ENCODE results near the gene SEMA4D.
"Not testable (repeated sequence)": the region's sequence is repeated elsewhere in the genome, so short reads cannot be mapped to it uniquely, and the experiment has no call there.

Gene SEMA4D

DNA sequence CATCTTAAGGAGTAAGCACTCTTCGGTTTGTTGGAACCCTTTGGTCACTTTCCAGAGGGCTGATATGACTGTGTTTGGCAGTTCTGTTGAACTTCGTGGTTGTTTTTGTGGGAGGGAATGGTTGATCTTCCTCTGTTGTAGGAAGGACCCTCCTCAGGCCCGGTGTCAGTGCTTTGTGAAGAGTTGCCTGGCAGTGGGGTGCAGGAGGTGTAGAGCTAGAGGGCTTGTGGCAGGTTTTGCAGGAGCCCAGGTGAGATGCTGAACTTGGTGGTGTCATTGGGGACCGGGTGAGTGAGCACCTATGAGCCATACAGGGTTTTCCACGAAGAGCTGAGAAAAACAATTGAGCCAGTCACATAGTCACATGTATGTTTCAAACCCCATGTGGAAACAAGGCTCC lies 152.4 kb downstream of the SEMA4D start:
- TF ChIP-seq, protein P1, sequence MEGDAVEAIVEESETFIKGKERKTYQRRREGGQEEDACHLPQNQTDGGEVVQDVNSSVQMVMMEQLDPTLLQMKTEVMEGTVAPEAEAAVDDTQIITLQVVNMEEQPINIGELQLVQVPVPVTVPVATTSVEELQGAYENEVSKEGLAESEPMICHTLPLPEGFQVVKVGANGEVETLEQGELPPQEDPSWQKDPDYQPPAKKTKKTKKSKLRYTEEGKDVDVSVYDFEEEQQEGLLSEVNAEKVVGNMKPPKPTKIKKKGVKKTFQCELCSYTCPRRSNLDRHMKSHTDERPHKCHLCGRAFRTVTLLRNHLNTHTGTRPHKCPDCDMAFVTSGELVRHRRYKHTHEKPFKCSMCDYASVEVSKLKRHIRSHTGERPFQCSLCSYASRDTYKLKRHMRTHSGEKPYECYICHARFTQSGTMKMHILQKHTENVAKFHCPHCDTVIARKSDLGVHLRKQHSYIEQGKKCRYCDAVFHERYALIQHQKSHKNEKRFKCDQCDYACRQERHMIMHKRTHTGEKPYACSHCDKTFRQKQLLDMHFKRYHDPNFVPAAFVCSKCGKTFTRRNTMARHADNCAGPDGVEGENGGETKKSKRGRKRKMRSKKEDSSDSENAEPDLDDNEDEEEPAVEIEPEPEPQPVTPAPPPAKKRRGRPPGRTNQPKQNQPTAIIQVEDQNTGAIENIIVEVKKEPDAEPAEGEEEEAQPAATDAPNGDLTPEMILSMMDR (IDR thresholded peaks at IDR 0.05; ENCODE audit: insufficient read depth, low read length, poor library complexity, severe bottlenecking), result no peak
- peaks cover 29% of the 10 kb centered on the region for H3K36me3 ChIP-seq (ENCODE audit: control insufficient read depth, insufficient read depth, low read length)
- no peak for DNase-seq (ENCODE audit: extremely low read depth, insufficient read length)

DNA sequence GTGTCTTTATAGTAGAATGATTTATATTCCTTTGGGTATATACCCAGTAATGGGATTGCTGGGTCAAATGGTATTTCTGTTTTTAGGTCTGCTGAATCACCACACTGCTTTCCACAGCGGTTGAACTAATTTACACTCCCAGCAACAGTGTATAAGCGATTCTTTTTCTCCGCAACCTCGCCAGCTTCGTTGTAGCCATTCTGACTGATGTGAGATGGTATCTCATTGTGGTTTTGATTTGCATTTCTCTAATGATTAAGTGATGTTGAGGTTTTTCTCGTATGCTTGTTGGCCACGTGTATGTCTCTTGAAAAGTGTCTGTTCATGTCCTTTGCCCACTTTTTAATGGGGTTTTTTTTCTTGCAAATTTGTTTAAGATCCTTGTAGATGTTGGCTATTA lies 154.1 kb downstream of the SEMA4D start:
- H3K36me3 ChIP-seq (ENCODE audit: control insufficient read depth, insufficient read depth, low read length), result peaks cover 23% of the 10 kb centered on the region
- H3K27me3 ChIP-seq (replicated peaks; ENCODE audit: control insufficient read depth, insufficient read depth, low read length); DNase-seq (ENCODE audit: extremely low read depth, insufficient read length); H3K4me3 ChIP-seq (replicated peaks; ENCODE audit: low read depth, low read length): not testable (repeated sequence)

More for the DNA sequence above, 152.4 kb downstream of the SEMA4D start:
- Histone ChIP-seq H3K4me3 (replicated peaks; ENCODE audit: low read depth, low read length) (no peak overlapping the region), H3K27me3 (replicated peaks; ENCODE audit: control insufficient read depth, insufficient read depth, low read length) (no peaks in the 10 kb centered on the region)

DNA sequence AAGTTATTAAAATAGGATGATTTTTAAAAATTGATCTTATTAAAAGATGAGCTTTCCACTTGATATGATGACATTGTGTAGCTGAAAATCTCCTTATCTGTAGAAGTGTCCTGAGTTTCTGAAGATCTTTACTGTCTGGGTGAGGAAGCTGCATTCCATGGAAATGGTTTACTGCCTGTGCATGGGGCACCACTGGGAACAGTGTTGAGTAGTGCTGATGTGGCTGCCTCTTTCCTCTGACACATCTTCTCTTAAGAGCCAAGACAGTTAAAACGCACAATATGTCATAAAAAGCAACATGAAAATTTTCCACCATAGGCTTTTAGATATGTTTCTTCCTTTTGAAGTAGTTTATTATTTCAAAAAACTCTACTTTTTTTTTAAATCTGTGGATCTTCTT lies 155.0 kb downstream of the SEMA4D start:
- TF ChIP-seq, protein P1 (IDR thresholded peaks at IDR 0.05; ENCODE audit: insufficient read depth, low read length, poor library complexity, severe bottlenecking), result no peak

DNA sequence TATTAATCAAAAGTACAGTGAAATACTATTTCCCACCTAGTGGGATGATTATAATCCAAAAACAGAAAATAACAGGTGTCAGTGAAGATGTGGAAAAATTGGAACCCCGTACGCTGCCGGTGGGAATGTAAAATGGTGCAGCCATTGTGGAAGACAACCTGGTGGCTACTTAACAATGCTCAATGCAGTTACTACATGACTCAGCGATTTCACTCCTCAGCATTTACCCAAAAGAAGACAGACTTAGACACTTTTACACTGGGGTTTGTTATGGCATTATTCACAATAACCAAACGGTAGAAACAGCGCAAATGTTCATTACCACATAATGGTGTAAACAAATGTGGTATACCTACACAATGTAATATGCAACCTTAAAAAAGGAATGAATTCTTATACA lies 155.7 kb downstream of the SEMA4D start:
- TF ChIP-seq, protein P1 (IDR thresholded peaks at IDR 0.05; ENCODE audit: insufficient read depth, low read length, poor library complexity, severe bottlenecking), result no peak
- peaks cover 22% of the 10 kb centered on the region for H3K36me3 ChIP-seq (ENCODE audit: control insufficient read depth, insufficient read depth, low read length)
- no peak overlapping the region for H3K4me3 ChIP-seq (replicated peaks; ENCODE audit: low read depth, low read length)
- DNase-seq (ENCODE audit: extremely low read depth, insufficient read length), result no peak
- H3K27me3 ChIP-seq (replicated peaks; ENCODE audit: control insufficient read depth, insufficient read depth, low read length), result no peaks in the 10 kb centered on the region

More for the DNA sequence above, 155.0 kb downstream of the SEMA4D start:
- H3K27me3 ChIP-seq (replicated peaks; ENCODE audit: control insufficient read depth, insufficient read depth, low read length), result no peaks in the 10 kb centered on the region
- DNase-seq (ENCODE audit: extremely low read depth, insufficient read length), result no peak
- peaks cover 21% of the 10 kb centered on the region for H3K36me3 ChIP-seq (ENCODE audit: control insufficient read depth, insufficient read depth, low read length)
- H3K4me3 ChIP-seq (replicated peaks; ENCODE audit: low read depth, low read length), result no peak overlapping the region

DNA sequence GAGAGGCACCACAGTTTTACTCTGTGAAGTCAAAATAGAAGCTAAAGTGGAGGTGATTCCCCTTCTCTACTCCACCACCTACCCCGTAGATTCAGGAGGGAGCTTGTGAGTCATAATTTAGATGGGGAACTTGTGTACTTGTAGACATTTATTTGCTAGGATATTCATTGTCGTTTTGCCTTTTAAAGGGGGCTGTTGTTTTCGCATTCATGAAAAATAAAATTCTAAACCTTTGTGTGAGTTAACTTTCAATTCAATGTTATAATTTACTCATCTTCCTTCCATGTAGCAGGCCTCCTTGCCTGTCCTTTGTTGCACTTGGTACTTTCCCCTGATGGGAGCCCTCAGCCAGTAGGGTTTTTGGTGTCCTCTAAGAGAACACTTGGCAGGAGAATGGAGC lies 157.6 kb downstream of the SEMA4D start:
- no peaks in the 10 kb centered on the region for H3K27me3 ChIP-seq (replicated peaks; ENCODE audit: control insufficient read depth, insufficient read depth, low read length)
- peaks cover 13% of the 10 kb centered on the region for H3K36me3 ChIP-seq (ENCODE audit: control insufficient read depth, insufficient read depth, low read length)
- no peak overlapping the region for H3K4me3 ChIP-seq (replicated peaks; ENCODE audit: low read depth, low read length)
- TF ChIP-seq, protein P1 (IDR thresholded peaks at IDR 0.05; ENCODE audit: insufficient read depth, low read length, poor library complexity, severe bottlenecking), result no peak
- no peak for DNase-seq (ENCODE audit: extremely low read depth, insufficient read length)

DNA sequence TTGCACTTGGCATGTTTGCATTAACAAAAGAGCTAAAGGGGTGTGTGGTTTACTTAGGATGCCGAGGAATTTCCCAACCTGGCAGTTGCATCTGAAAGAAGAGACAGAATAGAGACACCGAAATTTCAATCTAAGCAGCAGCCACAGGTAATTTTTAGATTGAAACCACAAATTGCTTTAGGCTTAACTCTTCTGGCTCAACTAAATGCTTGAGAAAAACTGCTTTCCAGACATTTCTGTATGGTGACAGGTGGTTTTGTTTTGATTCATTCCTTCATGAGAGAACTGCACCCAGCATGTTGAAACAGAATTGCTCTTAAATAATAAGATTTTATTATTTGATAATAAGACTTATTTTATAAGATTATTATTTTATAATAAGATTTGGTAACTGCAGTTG lies 158.1 kb downstream of the SEMA4D start:
- H3K4me3 ChIP-seq (replicated peaks; ENCODE audit: low read depth, low read length), result no peak overlapping the region
- peaks cover 9% of the 10 kb centered on the region for H3K36me3 ChIP-seq (ENCODE audit: control insufficient read depth, insufficient read depth, low read length)
- TF ChIP-seq, protein P1 (IDR thresholded peaks at IDR 0.05; ENCODE audit: insufficient read depth, low read length, poor library complexity, severe bottlenecking), result no peak
- no peak for DNase-seq (ENCODE audit: extremely low read depth, insufficient read length)
- H3K27me3 ChIP-seq (replicated peaks; ENCODE audit: control insufficient read depth, insufficient read depth, low read length), result no peaks in the 10 kb centered on the region

Measured in GM06990 (cell line).